HepG2 (cell line): ENCODE results near the gene RECK. TPM values are rescaled to one million over a fixed set of nuclear protein-coding genes. Genes with fewer than 3 reads are reported as not detected.

ENCODE experiments used
- ATAC-seq: fragments of 200-7000 bp; cut with Tn5 transposase; 3 replicates; pipeline ENCODE4 v1.9.1; 2020; ENCODE audit warnings: mild to moderate bottlenecking, moderate library complexity
- BruUV-seq: library from RNA; stranded (reverse); fragments of 400-500 nt; replicated peaks from 2 replicates; lab custom pipeline; 2021; lab: Mats Ljungman, UMichigan
- CTCF ChIA-PET: fragments of 300-600 bp; formaldehyde crosslinking; extraction: SDS; loops from one replicate; lab custom pipeline; 2021; ENCODE audit warnings: low total read pairs, inconsistent platforms, low intra/inter-chr PET ratio; lab: Yijun Ruan, JAX
- POLR2A ChIA-PET: fragments of 350-600 bp; sonication (Branson Sonifier 250); formaldehyde crosslinking; loops from one replicate; lab custom pipeline; 2020; ENCODE audit warnings: antibody characterized with exemption, inconsistent platforms; lab: Yijun Ruan, JAX
- DNase-seq: peaks from one replicate; pipeline ENCODE4 v3.0.0-alpha.2; 2015; ENCODE audit warnings: low spot score
- FAIRE-seq: peaks from 3 replicates; lab custom pipeline; 2011; peaks lifted over from hg19 to GRCh38; lab: Jason Lieb, UNC
- H2AFZ ChIP-seq: one replicate; pipeline ENCODE4 v1.6.1; 2011; ENCODE audit warnings: low read length, inconsistent platforms
- H3K27ac ChIP-seq: fragments of 300-600 bp; 3 replicates; pipeline ENCODE4 v1.8.0; 2011; ENCODE audit warnings: mixed run types, mild to moderate bottlenecking, mixed read lengths, low read length, inconsistent platforms; ENCODE audit not compliant: insufficient read depth; ENCODE audit errors: extremely low read length
- H3K27me3 ChIP-seq, 2 experiments: fragments of 200-600 bp in 1 of 2; 2 replicates in 1 of 2; 3 replicates in 1 of 2; pipeline versions ENCODE4 v1.6.0 to v1.8.0; 2011; ENCODE audit warnings: low read length in 2 of 2, mild to moderate bottlenecking in 2 of 2, moderate library complexity in 2 of 2, inconsistent platforms in 1 of 2; ENCODE audit not compliant: insufficient read depth in 2 of 2, control insufficient read depth in 1 of 2
- H3K36me3 ChIP-seq, 2 experiments: fragments of 200-600 bp in 1 of 2; replicated peaks in 1 of 2; 2 replicates in 1 of 2; 3 replicates in 1 of 2; pipeline versions ENCODE4 v1.5.1 to v1.8.0; 2011; ENCODE audit warnings: low read length in 2 of 2, inconsistent platforms in 1 of 2; ENCODE audit not compliant: insufficient read depth in 2 of 2, control insufficient read depth in 1 of 2
- H3K4me1 ChIP-seq: 2 replicates; pipeline ENCODE4 v1.5.1; 2012; ENCODE audit warnings: low read length, inconsistent platforms; ENCODE audit not compliant: insufficient read depth
- H3K4me2 ChIP-seq: 2 replicates; pipeline ENCODE4 v1.6.0; 2011; ENCODE audit warnings: low read depth, low read length, inconsistent platforms
- H3K4me3 ChIP-seq, 3 experiments: fragments of 200-600 bp in 1 of 3; sonication (generic), shearing (Covaris generic) in 1 of 3; replicated peaks in 1 of 3; 2 replicates each; pipeline ENCODE4 v1.5.1; 2011 to 2016; ENCODE audit warnings: low read length in 3 of 3, inconsistent platforms in 2 of 3, low read depth in 2 of 3, mild to moderate bottlenecking in 2 of 3, control low read depth in 1 of 3, mixed read lengths in 1 of 3; ENCODE audit not compliant: insufficient read depth in 1 of 3
- H3K79me2 ChIP-seq: one replicate; pipeline ENCODE4 v1.6.1; 2011; ENCODE audit warnings: low read length, inconsistent platforms; ENCODE audit not compliant: insufficient read depth
- H3K9ac ChIP-seq: 2 replicates; pipeline ENCODE4 v1.6.0; 2011; ENCODE audit warnings: mild to moderate bottlenecking, low read depth, low read length, inconsistent platforms; ENCODE audit not compliant: insufficient read depth
- H3K9me3 ChIP-seq: 2 replicates; pipeline ENCODE4 v1.5.1; 2012; ENCODE audit warnings: mild to moderate bottlenecking, low read length
- H4K20me1 ChIP-seq: 2 replicates; pipeline ENCODE4 v1.6.0; 2011; ENCODE audit warnings: inconsistent platforms, mild to moderate bottlenecking, low read length, moderate library complexity; ENCODE audit not compliant: insufficient read depth
- ATF7 ChIP-seq, 2 experiments: fragments of 450-650 bp in 1 of 2; sonication (generic) in 1 of 2; formaldehyde crosslinking in 1 of 2; IDR thresholded peaks; 2 replicates each; pipeline versions ENCODE4 v1.4.0 to v1.6.1; 2016 to 2020; ENCODE audit warnings: antibody characterized with exemption in 1 of 2, mild to moderate bottlenecking in 1 of 2, missing genetic modification reagents in 1 of 2
- NCOR1 ChIP-seq: fragments of 200-600 bp; sonication (generic); IDR thresholded peaks from 2 replicates; pipeline ENCODE4 v1.7.0; 2017; ENCODE audit warnings: antibody characterized with exemption, low read length, borderline replicate concordance
- PAWR ChIP-seq: sonication (generic); formaldehyde crosslinking; IDR thresholded peaks from 2 replicates; pipeline ENCODE4 v1.4.0; 2020; ENCODE audit warnings: missing genetic modification reagents, mild to moderate bottlenecking, borderline replicate concordance
- SALL1 ChIP-seq: sonication (generic); formaldehyde crosslinking; IDR thresholded peaks from 2 replicates; pipeline ENCODE4 v1.8.0; 2022; ENCODE audit warnings: mild to moderate bottlenecking, missing genetic modification reagents
- WGBS: methylation state at CpG from one replicate; pipeline ENCODE4 v1.1.6; 2017; ENCODE audit warnings: low lambda C conversion rate; 5-methylcytosine and 5-hydroxymethylcytosine counted together
- in situ Hi-C: cut with HindIII; loops from 2 replicates; pipeline ENCODE4 v1.10.0; 2017; ENCODE audit warnings: low pct_unique_long_range_greater_than_20kb; ENCODE audit not compliant: extremely low pct_ligation_motif_present
- intact Hi-C: fragments of 100-400 bp; cut with micrococcal nuclease; formaldehyde crosslinking; loops from one replicate; pipeline ENCODE4 v1.10.0; 2022; ENCODE audit not compliant: unreplicated experiment
- polyA plus RNA-seq, 8 experiments: library from polyadenylated mRNA; depleted of rRNA in 3 of 8; stranded (reverse) in 7 of 8; unstranded in 1 of 8; fragments of >200 nt; fragmentation: Illumina TruSeq in 4 of 8; extraction: Trizol in 4 of 8; gene quantifications; 2 replicates each; pipeline versions ENCODE4 v1.2.1 to v1.2.3, GENCODE V29; 2011 to 2016; ENCODE audit warnings: low read depth in 4 of 8, missing spikeins in 1 of 8, mixed read lengths in 1 of 8; ENCODE audit not compliant: insufficient read depth in 1 of 8
- total RNA-seq, 5 experiments: library from RNA; depleted of rRNA; stranded (reverse); fragments of >200 nt; fragmentation: Illumina TruSeq; extraction: Trizol; gene quantifications; 2 replicates each; pipeline ENCODE4 v1.2.3, GENCODE V29; 2016; ENCODE audit warnings: low read depth in 1 of 5
- TF ChIP-seq, protein P1 (sequence below): sonication (generic); formaldehyde crosslinking; IDR thresholded peaks from 2 replicates; pipeline ENCODE4 v1.4.0; 2020; ENCODE audit warnings: missing genetic modification reagents
- TF ChIP-seq, protein P2 (sequence below): sonication (generic); formaldehyde crosslinking; IDR thresholded peaks from 2 replicates; pipeline ENCODE4 v1.4.0; 2020; ENCODE audit warnings: missing genetic modification reagents, borderline replicate concordance
- TF ChIP-seq, protein P3 (sequence below): sonication (generic); formaldehyde crosslinking; conservative IDR thresholded peaks from 2 replicates; pipeline ENCODE4 v1.4.0; 2020; ENCODE audit warnings: mild to moderate bottlenecking, missing genetic modification reagents, moderate library complexity
- TF ChIP-seq, protein P4 (sequence below): sonication (generic); formaldehyde crosslinking; IDR thresholded peaks from 2 replicates; pipeline ENCODE4 v1.4.0; 2020; ENCODE audit warnings: low read depth, missing genetic modification reagents

Gene RECK
- total and polyA plus RNA-seq, 2 of the 13 experiments (the other 11 are each of a cell fraction or from before 2014, with no cell fraction given) = 3.1 to 4.8 TPM

DNA sequence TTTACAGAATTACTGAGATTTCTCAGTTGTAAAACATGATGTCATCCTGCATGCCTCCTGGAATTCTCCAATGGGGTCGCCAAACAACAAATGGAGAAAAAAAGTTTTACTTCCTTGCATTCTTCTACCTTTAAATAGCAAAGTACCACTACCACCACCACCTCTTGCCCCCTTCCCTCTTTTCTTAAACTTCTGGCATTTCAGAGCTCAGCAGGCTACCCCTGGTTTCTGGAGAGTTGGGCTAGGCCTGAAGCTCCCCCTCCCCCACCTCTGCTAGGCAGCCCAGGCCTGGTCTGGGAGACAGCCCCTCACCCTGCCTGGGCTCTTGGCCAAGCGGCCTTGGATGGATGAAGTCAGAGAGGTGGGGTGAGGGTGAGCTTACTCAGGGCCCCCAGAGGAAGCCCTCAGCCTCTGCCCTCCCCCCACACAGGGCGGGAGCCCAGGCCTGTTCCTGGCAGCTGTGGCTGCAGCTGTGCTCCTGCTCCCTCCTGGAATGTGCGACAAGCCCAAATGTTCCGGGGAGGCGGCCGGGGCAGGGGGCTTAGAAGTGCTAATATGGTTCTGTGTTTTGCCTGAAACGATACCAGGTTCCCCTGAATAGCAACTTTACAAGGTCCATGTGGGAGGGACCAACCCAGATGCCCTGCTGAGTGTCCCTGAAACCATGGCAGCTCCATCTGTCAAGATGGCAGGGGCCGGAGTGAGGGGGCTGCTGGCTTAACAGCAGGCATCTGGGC, 126.5 kb downstream of the RECK start:
- Histone ChIP-seq H2AFZ (no peak overlapping the region), H3K4me2 (peak overlapping the region; percentile 33; the same call in 1 of the 2 replicates), H3K27ac (no peak overlapping the region), H3K27me3 (peaks cover 1 to 12% of the 10 kb centered on the region in 2 experiments; a peak in 1 of 5 replicates), H3K4me3 (no peak overlapping the region), H4K20me1 (no peaks in the 10 kb centered on the region), H3K4me1 (peaks cover 9% of the 10 kb centered on the region; the same call in 1 of the 2 replicates), H3K9me3 (no peaks in the 10 kb centered on the region), H3K36me3 (no peaks in the 10 kb centered on the region), H3K9ac (no peak overlapping the region), H3K79me2 (no peaks in the 10 kb centered on the region)
- in situ Hi-C loops (no loop called here), intact Hi-C loops (no loop called here)
- BruUV-seq = no TSS peak
- ChIA-PET POLR2A (interaction anchor here (1.0 to 1.1 kb wide), 2 partner anchors 12 to 27 kb away, joined by 3 to 5 read pairs; partner anchors contain the start of gene CLTA), CTCF (interaction anchor here (3.8 kb wide), 1 partner anchor 60 kb away, joined by 40 read pairs; no protein-coding TSS in a partner anchor)
- TF ChIP-seq, protein P1, sequence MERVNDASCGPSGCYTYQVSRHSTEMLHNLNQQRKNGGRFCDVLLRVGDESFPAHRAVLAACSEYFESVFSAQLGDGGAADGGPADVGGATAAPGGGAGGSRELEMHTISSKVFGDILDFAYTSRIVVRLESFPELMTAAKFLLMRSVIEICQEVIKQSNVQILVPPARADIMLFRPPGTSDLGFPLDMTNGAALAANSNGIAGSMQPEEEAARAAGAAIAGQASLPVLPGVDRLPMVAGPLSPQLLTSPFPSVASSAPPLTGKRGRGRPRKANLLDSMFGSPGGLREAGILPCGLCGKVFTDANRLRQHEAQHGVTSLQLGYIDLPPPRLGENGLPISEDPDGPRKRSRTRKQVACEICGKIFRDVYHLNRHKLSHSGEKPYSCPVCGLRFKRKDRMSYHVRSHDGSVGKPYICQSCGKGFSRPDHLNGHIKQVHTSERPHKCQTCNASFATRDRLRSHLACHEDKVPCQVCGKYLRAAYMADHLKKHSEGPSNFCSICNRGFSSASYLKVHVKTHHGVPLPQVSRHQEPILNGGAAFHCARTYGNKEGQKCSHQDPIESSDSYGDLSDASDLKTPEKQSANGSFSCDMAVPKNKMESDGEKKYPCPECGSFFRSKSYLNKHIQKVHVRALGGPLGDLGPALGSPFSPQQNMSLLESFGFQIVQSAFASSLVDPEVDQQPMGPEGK (CRISPR knock-in tag) = peak; percentile 75
- TF ChIP-seq, protein P2, sequence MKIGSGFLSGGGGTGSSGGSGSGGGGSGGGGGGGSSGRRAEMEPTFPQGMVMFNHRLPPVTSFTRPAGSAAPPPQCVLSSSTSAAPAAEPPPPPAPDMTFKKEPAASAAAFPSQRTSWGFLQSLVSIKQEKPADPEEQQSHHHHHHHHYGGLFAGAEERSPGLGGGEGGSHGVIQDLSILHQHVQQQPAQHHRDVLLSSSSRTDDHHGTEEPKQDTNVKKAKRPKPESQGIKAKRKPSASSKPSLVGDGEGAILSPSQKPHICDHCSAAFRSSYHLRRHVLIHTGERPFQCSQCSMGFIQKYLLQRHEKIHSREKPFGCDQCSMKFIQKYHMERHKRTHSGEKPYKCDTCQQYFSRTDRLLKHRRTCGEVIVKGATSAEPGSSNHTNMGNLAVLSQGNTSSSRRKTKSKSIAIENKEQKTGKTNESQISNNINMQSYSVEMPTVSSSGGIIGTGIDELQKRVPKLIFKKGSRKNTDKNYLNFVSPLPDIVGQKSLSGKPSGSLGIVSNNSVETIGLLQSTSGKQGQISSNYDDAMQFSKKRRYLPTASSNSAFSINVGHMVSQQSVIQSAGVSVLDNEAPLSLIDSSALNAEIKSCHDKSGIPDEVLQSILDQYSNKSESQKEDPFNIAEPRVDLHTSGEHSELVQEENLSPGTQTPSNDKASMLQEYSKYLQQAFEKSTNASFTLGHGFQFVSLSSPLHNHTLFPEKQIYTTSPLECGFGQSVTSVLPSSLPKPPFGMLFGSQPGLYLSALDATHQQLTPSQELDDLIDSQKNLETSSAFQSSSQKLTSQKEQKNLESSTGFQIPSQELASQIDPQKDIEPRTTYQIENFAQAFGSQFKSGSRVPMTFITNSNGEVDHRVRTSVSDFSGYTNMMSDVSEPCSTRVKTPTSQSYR (CRISPR knock-in tag) = peak; percentile 39; the same call in 1 of the 2 replicates
- no peak for TF ChIP-seq PAWR (CRISPR knock-in tag)
- TF ChIP-seq NCOR1 = no peak
- TF ChIP-seq SALL1 (CRISPR knock-in tag) = peak; percentile 17; the same call in 1 of the 2 replicates
- TF ChIP-seq, protein P3, sequence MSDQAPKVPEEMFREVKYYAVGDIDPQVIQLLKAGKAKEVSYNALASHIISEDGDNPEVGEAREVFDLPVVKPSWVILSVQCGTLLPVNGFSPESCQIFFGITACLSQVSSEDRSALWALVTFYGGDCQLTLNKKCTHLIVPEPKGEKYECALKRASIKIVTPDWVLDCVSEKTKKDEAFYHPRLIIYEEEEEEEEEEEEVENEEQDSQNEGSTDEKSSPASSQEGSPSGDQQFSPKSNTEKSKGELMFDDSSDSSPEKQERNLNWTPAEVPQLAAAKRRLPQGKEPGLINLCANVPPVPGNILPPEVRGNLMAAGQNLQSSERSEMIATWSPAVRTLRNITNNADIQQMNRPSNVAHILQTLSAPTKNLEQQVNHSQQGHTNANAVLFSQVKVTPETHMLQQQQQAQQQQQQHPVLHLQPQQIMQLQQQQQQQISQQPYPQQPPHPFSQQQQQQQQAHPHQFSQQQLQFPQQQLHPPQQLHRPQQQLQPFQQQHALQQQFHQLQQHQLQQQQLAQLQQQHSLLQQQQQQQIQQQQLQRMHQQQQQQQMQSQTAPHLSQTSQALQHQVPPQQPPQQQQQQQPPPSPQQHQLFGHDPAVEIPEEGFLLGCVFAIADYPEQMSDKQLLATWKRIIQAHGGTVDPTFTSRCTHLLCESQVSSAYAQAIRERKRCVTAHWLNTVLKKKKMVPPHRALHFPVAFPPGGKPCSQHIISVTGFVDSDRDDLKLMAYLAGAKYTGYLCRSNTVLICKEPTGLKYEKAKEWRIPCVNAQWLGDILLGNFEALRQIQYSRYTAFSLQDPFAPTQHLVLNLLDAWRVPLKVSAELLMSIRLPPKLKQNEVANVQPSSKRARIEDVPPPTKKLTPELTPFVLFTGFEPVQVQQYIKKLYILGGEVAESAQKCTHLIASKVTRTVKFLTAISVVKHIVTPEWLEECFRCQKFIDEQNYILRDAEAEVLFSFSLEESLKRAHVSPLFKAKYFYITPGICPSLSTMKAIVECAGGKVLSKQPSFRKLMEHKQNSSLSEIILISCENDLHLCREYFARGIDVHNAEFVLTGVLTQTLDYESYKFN = peak; percentile 30; the same call in 1 of the 2 replicates
- peak; percentile 65 for TF ChIP-seq ATF7 (IDR thresholded peaks at IDR 0.05)
- TF ChIP-seq ATF7 (CRISPR knock-in tag; IDR thresholded peaks at IDR 0.05) = no peak
- TF ChIP-seq, protein P4, sequence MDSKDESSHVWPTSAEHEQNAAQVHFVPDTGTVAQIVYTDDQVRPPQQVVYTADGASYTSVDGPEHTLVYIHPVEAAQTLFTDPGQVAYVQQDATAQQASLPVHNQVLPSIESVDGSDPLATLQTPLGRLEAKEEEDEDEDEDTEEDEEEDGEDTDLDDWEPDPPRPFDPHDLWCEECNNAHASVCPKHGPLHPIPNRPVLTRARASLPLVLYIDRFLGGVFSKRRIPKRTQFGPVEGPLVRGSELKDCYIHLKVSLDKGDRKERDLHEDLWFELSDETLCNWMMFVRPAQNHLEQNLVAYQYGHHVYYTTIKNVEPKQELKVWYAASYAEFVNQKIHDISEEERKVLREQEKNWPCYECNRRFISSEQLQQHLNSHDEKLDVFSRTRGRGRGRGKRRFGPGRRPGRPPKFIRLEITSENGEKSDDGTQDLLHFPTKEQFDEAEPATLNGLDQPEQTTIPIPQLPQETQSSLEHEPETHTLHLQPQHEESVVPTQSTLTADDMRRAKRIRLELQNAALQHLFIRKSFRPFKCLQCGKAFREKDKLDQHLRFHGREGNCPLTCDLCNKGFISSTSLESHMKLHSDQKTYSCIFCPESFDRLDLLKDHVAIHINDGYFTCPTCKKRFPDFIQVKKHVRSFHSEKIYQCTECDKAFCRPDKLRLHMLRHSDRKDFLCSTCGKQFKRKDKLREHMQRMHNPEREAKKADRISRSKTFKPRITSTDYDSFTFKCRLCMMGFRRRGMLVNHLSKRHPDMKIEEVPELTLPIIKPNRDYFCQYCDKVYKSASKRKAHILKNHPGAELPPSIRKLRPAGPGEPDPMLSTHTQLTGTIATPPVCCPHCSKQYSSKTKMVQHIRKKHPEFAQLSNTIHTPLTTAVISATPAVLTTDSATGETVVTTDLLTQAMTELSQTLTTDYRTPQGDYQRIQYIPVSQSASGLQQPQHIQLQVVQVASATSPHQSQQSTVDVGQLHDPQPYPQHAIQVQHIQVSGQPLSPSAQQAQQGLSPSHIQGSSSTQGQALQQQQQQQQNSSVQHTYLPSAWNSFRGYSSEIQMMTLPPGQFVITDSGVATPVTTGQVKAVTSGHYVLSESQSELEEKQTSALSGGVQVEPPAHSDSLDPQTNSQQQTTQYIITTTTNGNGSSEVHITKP (CRISPR knock-in tag) = peak; percentile 76; the same call in 1 of the 2 replicates
- 0% methylated on average over 1 of the region's 9 CpGs for WGBS
- DNase-seq (peak; percentile 54), FAIRE-seq (no peak), ATAC-seq (peak; percentile 18; the same call in 2 of the 3 replicates)
